ENCODE data around the gene LRRIQ1.
"Not testable (repeated sequence)": the region's sequence is repeated elsewhere in the genome, so short reads cannot be mapped to it uniquely, and the experiment has no call there.

The LRRIQ1 gene

GRCh38 chr12:85183855-85184254 is 147.7 kb downstream of the LRRIQ1 start:
- no peak for DNase-seq (ENCODE audit: low read depth in 1 of 2, low spot score in 1 of 2)

GRCh38 chr12:85186236-85186635 is 150.1 kb downstream of the LRRIQ1 start:
- DNase-seq (ENCODE audit: low read depth in 1 of 2, low spot score in 1 of 2): no peak

GRCh38 chr12:85188619-85189018 is 152.5 kb downstream of the LRRIQ1 start:
- no peak for DNase-seq (ENCODE audit: low read depth in 1 of 2, low spot score in 1 of 2)

GRCh38 chr12:85190728-85191127 is 154.6 kb downstream of the LRRIQ1 start:
- DNase-seq (ENCODE audit: low read depth in 1 of 2, low spot score in 1 of 2): no peak

- not testable (repeated sequence) for DNase-seq (ENCODE audit: low read depth in 1 of 2, low spot score in 1 of 2)
These were observed 167.7 kb downstream of the LRRIQ1 start for GRCh38 chr12:85203809-85204208.

GRCh38 chr12:85206543-85206942 is 170.4 kb downstream of the LRRIQ1 start:
- DNase-seq (ENCODE audit: low read depth in 1 of 2, low spot score in 1 of 2): no peak

GRCh38 chr12:85224339-85224738 is 188.2 kb downstream of the LRRIQ1 start:
- not testable (repeated sequence) for DNase-seq (ENCODE audit: low read depth in 1 of 2, low spot score in 1 of 2)

GRCh38 chr12:85225501-85225900 is 189.3 kb downstream of the LRRIQ1 start:
- no peak for DNase-seq (ENCODE audit: low read depth in 1 of 2, low spot score in 1 of 2)

- DNase-seq (ENCODE audit: low read depth in 1 of 2, low spot score in 1 of 2): no peak
These were observed 201.2 kb downstream of the LRRIQ1 start for GRCh38 chr12:85237327-85237726.

- DNase-seq (ENCODE audit: low read depth in 1 of 2, low spot score in 1 of 2): no peak
These were observed 208.4 kb downstream of the LRRIQ1 start for GRCh38 chr12:85244561-85244960.

GRCh38 chr12:85253853-85254252 is 217.7 kb downstream of the LRRIQ1 start:
- DNase-seq (ENCODE audit: low read depth in 1 of 2, low spot score in 1 of 2): no peak

GRCh38 chr12:85257671-85258070 is 221.5 kb downstream of the LRRIQ1 start:
- no peak for DNase-seq (ENCODE audit: low read depth in 1 of 2, low spot score in 1 of 2)

- DNase-seq (ENCODE audit: low read depth in 1 of 2, low spot score in 1 of 2): no peak
These were observed 224.3 kb downstream of the LRRIQ1 start for GRCh38 chr12:85260447-85260846.

GRCh38 chr12:85260896-85261295 is 224.7 kb downstream of the LRRIQ1 start:
- DNase-seq (ENCODE audit: low read depth in 1 of 2, low spot score in 1 of 2): no peak

GRCh38 chr12:85266356-85266755 is 230.2 kb downstream of the LRRIQ1 start:
- no peak for DNase-seq (ENCODE audit: low read depth in 1 of 2, low spot score in 1 of 2)

GRCh38 chr12:85273381-85274314 is 237.5 kb downstream of the LRRIQ1 start:
- DNase-seq (ENCODE audit: low read depth in 1 of 2, low spot score in 1 of 2): no peak

GRCh38 chr12:85274315-85274651 is 238.1 kb downstream of the LRRIQ1 start:
- DNase-seq (ENCODE audit: low read depth in 1 of 2, low spot score in 1 of 2): no peak

GRCh38 chr12:85275374-85275773 is 239.2 kb downstream of the LRRIQ1 start:
- DNase-seq (ENCODE audit: low read depth in 1 of 2, low spot score in 1 of 2): no peak

- no peak for DNase-seq (ENCODE audit: low read depth in 1 of 2, low spot score in 1 of 2)
These were observed 241.0 kb downstream of the LRRIQ1 start for GRCh38 chr12:85277191-85277590.

GRCh38 chr12:85277900-85278597 is 241.9 kb downstream of the LRRIQ1 start:
- no peak for DNase-seq (ENCODE audit: low read depth in 1 of 2, low spot score in 1 of 2)

- DNase-seq (ENCODE audit: low read depth in 1 of 2, low spot score in 1 of 2): no peak
These were observed 242.7 kb downstream of the LRRIQ1 start for GRCh38 chr12:85278598-85279448.

All from stimulated activated CD4-positive, alpha-beta T cell treated with anti-CD3 and anti-CD28 coated beads, Interleukin-15, amount 100 ng/mL, for 1 hour (primary cell).